ENCODE measurements around the gene MRPL38. TPM values are rescaled to one million over a fixed set of nuclear protein-coding genes. Genes with fewer than 3 reads are reported as not detected.

MRPL38 gene
- total RNA-seq, 1 experiment from 2014 or later = 146 TPM

- no peaks in the 10 kb centered on the region for H3K9me3 Mint-ChIP-seq
- DNase-seq (ENCODE audit: low spot score) (no peak), ATAC-seq (no peak)
- no peak for TF ChIP-seq NFYB (CRISPR knock-in tag; conservative IDR thresholded peaks at IDR 0.05; ENCODE audit: low read depth)
- TF ChIP-seq, protein P1, sequence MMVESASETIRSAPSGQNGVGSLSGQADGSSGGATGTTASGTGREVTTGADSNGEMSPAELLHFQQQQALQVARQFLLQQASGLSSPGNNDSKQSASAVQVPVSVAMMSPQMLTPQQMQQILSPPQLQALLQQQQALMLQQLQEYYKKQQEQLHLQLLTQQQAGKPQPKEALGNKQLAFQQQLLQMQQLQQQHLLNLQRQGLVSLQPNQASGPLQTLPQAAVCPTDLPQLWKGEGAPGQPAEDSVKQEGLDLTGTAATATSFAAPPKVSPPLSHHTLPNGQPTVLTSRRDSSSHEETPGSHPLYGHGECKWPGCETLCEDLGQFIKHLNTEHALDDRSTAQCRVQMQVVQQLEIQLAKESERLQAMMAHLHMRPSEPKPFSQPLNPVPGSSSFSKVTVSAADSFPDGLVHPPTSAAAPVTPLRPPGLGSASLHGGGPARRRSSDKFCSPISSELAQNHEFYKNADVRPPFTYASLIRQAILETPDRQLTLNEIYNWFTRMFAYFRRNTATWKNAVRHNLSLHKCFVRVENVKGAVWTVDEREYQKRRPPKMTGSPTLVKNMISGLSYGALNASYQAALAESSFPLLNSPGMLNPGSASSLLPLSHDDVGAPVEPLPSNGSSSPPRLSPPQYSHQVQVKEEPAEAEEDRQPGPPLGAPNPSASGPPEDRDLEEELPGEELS (CRISPR knock-in tag; IDR thresholded peaks at IDR 0.05) = no peak
- no peak for TF ChIP-seq PRDM15 (CRISPR knock-in tag; IDR thresholded peaks at IDR 0.05)
- TF ChIP-seq ZNF121 (CRISPR knock-in tag; IDR thresholded peaks at IDR 0.05) = no peak
- no peak for TF ChIP-seq PRRX2 (CRISPR knock-in tag; IDR thresholded peaks at IDR 0.05)
- no peak for TF ChIP-seq ESRRA (CRISPR knock-in tag; IDR thresholded peaks at IDR 0.05; ENCODE audit: borderline replicate concordance)
- H3K4me1 Mint-ChIP-seq = no peaks in the 10 kb centered on the region
- CTCF ChIA-PET = interaction anchor here (0.6 kb wide), 1 partner anchor 83 kb away, joined by 3 read pairs; no protein-coding TSS in a partner anchor
- H3K4me3 Mint-ChIP-seq = no peak overlapping the region
- no peaks in the 10 kb centered on the region for H3K27me3 Mint-ChIP-seq (ENCODE audit: low read depth)
- POLR2A ChIA-PET = interaction anchor here (0.9 kb wide), 1 partner anchor 18 kb away, joined by 3 read pairs; the partner anchor contains the start of gene MRPL38
- H3K36me3 Mint-ChIP-seq = peaks cover 2% of the 10 kb centered on the region; the same call in 1 of the 2 replicates
- H3K27ac Mint-ChIP-seq = no peak overlapping the region
These were observed 18.5 kb upstream of the MRPL38 start for GRCh38 chr17:75922963-75923874.

DNA sequence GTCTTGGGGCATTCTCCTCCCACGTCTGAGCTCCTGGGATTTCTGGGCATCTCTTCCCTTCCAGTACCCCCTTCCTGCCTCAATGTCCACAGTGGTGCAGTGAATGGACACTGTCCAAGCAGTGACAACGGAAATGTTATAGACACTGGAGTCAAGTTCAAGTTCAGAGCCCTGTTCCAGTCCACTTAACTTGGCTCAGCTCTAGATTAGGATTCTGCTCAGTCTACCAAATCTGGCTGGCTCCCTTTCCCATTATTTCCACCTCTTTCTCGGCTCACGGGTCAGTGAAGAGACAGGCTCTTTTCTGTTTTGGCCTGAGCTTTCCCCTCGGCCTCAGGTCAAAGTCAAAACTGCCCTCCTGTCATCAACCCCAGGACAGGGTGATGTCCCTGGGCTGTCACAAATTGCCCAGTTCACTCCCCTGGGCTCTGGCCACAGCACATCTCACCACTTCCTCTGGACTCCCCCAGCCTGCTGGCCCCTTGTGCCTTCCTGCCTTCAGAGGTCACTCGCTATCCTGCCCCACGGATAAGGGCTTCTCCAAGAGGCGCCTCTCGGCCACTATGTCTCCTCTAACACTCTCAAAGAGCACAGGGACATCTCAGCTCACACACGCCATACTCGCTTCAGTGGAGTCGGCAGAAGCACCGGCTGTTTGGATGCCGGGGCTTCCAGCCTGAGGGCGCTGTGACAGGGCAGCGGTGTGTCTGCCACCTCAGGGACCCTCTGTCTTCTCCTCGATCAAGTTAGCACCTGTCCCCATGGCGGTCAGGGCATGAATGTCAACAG lies 17.7 kb upstream of the MRPL38 start:
- ChIA-PET CTCF (interaction anchor here (0.6 kb wide), 1 partner anchor 84 kb away, joined by 3 read pairs; no protein-coding TSS in a partner anchor), POLR2A (no interaction called here)
- Mint-ChIP-seq H3K36me3 (peaks cover 2% of the 10 kb centered on the region; the same call in 1 of the 2 replicates), H3K4me3 (no peak overlapping the region), H3K27ac (peak overlapping the region; percentile 70; the same call in 1 of the 2 replicates), H3K27me3 (ENCODE audit: low read depth) (no peaks in the 10 kb centered on the region), H3K9me3 (no peaks in the 10 kb centered on the region), H3K4me1 (no peaks in the 10 kb centered on the region)
- ATAC-seq = no peak
- no peak for DNase-seq (ENCODE audit: low spot score)
- TF ChIP-seq CDX4 (CRISPR knock-in tag; IDR thresholded peaks at IDR 0.05; ENCODE audit: borderline replicate concordance) (no peak), ZNF138 (CRISPR knock-in tag; conservative IDR thresholded peaks at IDR 0.05) (no peak), SMAD4 (CRISPR knock-in tag; IDR thresholded peaks at IDR 0.05) (no peak), MYBL2 (CRISPR knock-in tag; IDR thresholded peaks at IDR 0.05) (no peak), CTCF (IDR thresholded peaks at IDR 0.05) (no peak), EMX1 (CRISPR knock-in tag; IDR thresholded peaks at IDR 0.05) (no peak)
- TF ChIP-seq, protein P2, sequence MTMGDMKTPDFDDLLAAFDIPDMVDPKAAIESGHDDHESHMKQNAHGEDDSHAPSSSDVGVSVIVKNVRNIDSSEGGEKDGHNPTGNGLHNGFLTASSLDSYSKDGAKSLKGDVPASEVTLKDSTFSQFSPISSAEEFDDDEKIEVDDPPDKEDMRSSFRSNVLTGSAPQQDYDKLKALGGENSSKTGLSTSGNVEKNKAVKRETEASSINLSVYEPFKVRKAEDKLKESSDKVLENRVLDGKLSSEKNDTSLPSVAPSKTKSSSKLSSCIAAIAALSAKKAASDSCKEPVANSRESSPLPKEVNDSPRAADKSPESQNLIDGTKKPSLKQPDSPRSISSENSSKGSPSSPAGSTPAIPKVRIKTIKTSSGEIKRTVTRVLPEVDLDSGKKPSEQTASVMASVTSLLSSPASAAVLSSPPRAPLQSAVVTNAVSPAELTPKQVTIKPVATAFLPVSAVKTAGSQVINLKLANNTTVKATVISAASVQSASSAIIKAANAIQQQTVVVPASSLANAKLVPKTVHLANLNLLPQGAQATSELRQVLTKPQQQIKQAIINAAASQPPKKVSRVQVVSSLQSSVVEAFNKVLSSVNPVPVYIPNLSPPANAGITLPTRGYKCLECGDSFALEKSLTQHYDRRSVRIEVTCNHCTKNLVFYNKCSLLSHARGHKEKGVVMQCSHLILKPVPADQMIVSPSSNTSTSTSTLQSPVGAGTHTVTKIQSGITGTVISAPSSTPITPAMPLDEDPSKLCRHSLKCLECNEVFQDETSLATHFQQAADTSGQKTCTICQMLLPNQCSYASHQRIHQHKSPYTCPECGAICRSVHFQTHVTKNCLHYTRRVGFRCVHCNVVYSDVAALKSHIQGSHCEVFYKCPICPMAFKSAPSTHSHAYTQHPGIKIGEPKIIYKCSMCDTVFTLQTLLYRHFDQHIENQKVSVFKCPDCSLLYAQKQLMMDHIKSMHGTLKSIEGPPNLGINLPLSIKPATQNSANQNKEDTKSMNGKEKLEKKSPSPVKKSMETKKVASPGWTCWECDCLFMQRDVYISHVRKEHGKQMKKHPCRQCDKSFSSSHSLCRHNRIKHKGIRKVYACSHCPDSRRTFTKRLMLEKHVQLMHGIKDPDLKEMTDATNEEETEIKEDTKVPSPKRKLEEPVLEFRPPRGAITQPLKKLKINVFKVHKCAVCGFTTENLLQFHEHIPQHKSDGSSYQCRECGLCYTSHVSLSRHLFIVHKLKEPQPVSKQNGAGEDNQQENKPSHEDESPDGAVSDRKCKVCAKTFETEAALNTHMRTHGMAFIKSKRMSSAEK (CRISPR knock-in tag; IDR thresholded peaks at IDR 0.05; ENCODE audit: borderline replicate concordance) = no peak
- TF ChIP-seq, protein P3, sequence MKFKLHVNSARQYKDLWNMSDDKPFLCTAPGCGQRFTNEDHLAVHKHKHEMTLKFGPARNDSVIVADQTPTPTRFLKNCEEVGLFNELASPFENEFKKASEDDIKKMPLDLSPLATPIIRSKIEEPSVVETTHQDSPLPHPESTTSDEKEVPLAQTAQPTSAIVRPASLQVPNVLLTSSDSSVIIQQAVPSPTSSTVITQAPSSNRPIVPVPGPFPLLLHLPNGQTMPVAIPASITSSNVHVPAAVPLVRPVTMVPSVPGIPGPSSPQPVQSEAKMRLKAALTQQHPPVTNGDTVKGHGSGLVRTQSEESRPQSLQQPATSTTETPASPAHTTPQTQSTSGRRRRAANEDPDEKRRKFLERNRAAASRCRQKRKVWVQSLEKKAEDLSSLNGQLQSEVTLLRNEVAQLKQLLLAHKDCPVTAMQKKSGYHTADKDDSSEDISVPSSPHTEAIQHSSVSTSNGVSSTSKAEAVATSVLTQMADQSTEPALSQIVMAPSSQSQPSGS (CRISPR knock-in tag; IDR thresholded peaks at IDR 0.05; ENCODE audit: borderline replicate concordance, low read depth) = no peak
